HG03103 (cell line): ENCODE data around the gene ASCC1.
"Not testable (repeated sequence)": the region's sequence is repeated elsewhere in the genome, so short reads cannot be mapped to it uniquely, and the experiment has no call there.

Experiments
- ATAC-seq: cut with Tn5 transposase; IDR thresholded peaks from one replicate; pipeline ENCODE4 v1.9.1; 2021; ENCODE audit warnings: low read depth; ENCODE audit not compliant: unreplicated experiment

The ASCC1 gene

GRCh38 chr10:72173619-72174296 is 42.3 kb downstream of the ASCC1 start:
- peak; percentile 53 for ATAC-seq

- ATAC-seq = no peak
Measured at GRCh38 chr10:72173262-72173618, 42.8 kb downstream of the ASCC1 start.

- ATAC-seq = no peak
Measured at GRCh38 chr10:72171175-72171630, 44.9 kb downstream of the ASCC1 start.

- ATAC-seq = no peak
Measured at GRCh38 chr10:72170733-72171132, 45.3 kb downstream of the ASCC1 start.

- ATAC-seq = no peak
Measured at GRCh38 chr10:72170263-72170662, 45.8 kb downstream of the ASCC1 start.

- no peak for ATAC-seq
Measured at GRCh38 chr10:72167118-72167517, 49.0 kb downstream of the ASCC1 start.

- no peak for ATAC-seq
Measured at GRCh38 chr10:72164617-72165016, 51.5 kb downstream of the ASCC1 start.

- no peak for ATAC-seq
Measured at GRCh38 chr10:72162978-72163377, 53.1 kb downstream of the ASCC1 start.

- ATAC-seq = no peak
Measured at GRCh38 chr10:72158176-72158575, 57.9 kb downstream of the ASCC1 start.

- no peak for ATAC-seq
Measured at GRCh38 chr10:72156223-72156622, 59.9 kb downstream of the ASCC1 start.

GRCh38 chr10:72152286-72152685 is 63.8 kb downstream of the ASCC1 start:
- ATAC-seq = no peak

- ATAC-seq = not testable (repeated sequence)
Measured at GRCh38 chr10:72150746-72151478, 65.2 kb downstream of the ASCC1 start.

- not testable (repeated sequence) for ATAC-seq
Measured at GRCh38 chr10:72147324-72147584, 68.8 kb downstream of the ASCC1 start.

- no peak for ATAC-seq
Measured at GRCh38 chr10:72146559-72147323, 69.3 kb downstream of the ASCC1 start.

GRCh38 chr10:72146071-72146470 is 70.0 kb downstream of the ASCC1 start:
- ATAC-seq = no peak

GRCh38 chr10:72145657-72146056 is 70.4 kb downstream of the ASCC1 start:
- no peak for ATAC-seq

GRCh38 chr10:72140850-72141249 is 75.2 kb downstream of the ASCC1 start:
- ATAC-seq = no peak

GRCh38 chr10:72140174-72140573 is 75.9 kb downstream of the ASCC1 start:
- ATAC-seq = no peak

GRCh38 chr10:72137583-72137982 is 78.5 kb downstream of the ASCC1 start:
- ATAC-seq = no peak

GRCh38 chr10:72136225-72136624 is 79.9 kb downstream of the ASCC1 start:
- not testable (repeated sequence) for ATAC-seq
